ENCODE results near the gene OGFOD2.

Gene OGFOD2

DNA sequence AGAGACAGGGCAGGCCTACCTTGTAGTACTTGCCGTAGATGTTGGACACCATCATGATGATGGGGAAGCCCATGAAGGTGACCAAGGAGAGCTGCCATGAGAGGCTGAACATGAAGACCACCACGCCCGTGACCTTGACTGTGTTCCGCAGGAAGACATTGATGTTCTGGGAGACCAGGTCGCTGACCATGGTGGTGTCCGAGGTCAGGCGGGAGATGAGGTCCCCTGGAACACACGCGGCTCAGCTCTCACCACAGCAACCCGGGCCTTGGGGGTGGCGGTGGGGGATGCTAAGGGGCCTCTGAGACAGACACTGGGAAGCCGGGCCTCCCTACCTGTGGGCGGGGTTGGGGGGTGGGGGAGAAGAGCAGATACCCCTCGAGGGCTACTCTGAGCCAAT is 26.4 kb upstream of the OGFOD2 start:
- Histone ChIP-seq H3K36me3 (ENCODE audit: control insufficient read depth, insufficient read depth, low read length) (no peaks in the 10 kb centered on the region), H3K27me3 (replicated peaks; ENCODE audit: control insufficient read depth, insufficient read depth, low read length) (no peaks in the 10 kb centered on the region), H3K4me3 (replicated peaks; ENCODE audit: low read depth, low read length) (no peak overlapping the region)
- no peak for TF ChIP-seq CTCF (IDR thresholded peaks at IDR 0.05; ENCODE audit: insufficient read depth, low read length, poor library complexity, severe bottlenecking)
- no peak for DNase-seq (ENCODE audit: extremely low read depth, insufficient read length)

DNA sequence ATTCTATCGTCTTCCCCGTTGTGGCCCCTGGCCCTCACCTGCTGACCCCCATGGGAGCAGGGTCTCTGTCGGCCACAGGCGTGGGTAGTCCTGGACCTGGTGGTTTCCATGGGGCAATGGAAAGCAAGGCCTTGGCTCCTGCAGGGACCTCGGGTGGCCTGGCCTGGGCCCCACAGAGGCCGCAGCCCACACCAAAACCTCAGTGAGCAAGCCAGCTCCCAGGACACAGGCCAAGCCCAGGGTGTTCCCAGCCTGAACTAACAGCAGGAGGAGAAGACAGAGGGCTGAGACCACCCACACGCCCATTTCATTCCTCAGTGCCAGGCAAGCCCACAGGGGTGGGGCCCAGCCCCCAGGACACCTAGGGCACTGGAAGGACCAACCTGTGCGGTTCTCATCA is 25.6 kb upstream of the OGFOD2 start:
- Histone ChIP-seq H3K4me3 (replicated peaks; ENCODE audit: low read depth, low read length) (no peak overlapping the region), H3K36me3 (ENCODE audit: control insufficient read depth, insufficient read depth, low read length) (no peaks in the 10 kb centered on the region), H3K27me3 (replicated peaks; ENCODE audit: control insufficient read depth, insufficient read depth, low read length) (no peaks in the 10 kb centered on the region)
- DNase-seq (ENCODE audit: extremely low read depth, insufficient read length): no peak
- TF ChIP-seq CTCF (IDR thresholded peaks at IDR 0.05; ENCODE audit: insufficient read depth, low read length, poor library complexity, severe bottlenecking): no peak

- no peaks in the 10 kb centered on the region for H3K27me3 ChIP-seq (replicated peaks; ENCODE audit: control insufficient read depth, insufficient read depth, low read length)
- no peak for DNase-seq (ENCODE audit: extremely low read depth, insufficient read length)
- H3K36me3 ChIP-seq (ENCODE audit: control insufficient read depth, insufficient read depth, low read length): no peaks in the 10 kb centered on the region
- H3K4me3 ChIP-seq (replicated peaks; ENCODE audit: low read depth, low read length): no peak overlapping the region
- TF ChIP-seq CTCF (IDR thresholded peaks at IDR 0.05; ENCODE audit: insufficient read depth, low read length, poor library complexity, severe bottlenecking): no peak
Measured at GRCh38 chr12:122949816-122950675, 25.0 kb upstream of the OGFOD2 start.

- Histone ChIP-seq H3K27me3 (replicated peaks; ENCODE audit: control insufficient read depth, insufficient read depth, low read length) (no peaks in the 10 kb centered on the region), H3K36me3 (ENCODE audit: control insufficient read depth, insufficient read depth, low read length) (no peaks in the 10 kb centered on the region), H3K4me3 (replicated peaks; ENCODE audit: low read depth, low read length) (no peak overlapping the region)
- TF ChIP-seq CTCF (IDR thresholded peaks at IDR 0.05; ENCODE audit: insufficient read depth, low read length, poor library complexity, severe bottlenecking): no peak
- no peak for DNase-seq (ENCODE audit: extremely low read depth, insufficient read length)
Measured at GRCh38 chr12:122951406-122951805, 23.6 kb upstream of the OGFOD2 start.

DNA sequence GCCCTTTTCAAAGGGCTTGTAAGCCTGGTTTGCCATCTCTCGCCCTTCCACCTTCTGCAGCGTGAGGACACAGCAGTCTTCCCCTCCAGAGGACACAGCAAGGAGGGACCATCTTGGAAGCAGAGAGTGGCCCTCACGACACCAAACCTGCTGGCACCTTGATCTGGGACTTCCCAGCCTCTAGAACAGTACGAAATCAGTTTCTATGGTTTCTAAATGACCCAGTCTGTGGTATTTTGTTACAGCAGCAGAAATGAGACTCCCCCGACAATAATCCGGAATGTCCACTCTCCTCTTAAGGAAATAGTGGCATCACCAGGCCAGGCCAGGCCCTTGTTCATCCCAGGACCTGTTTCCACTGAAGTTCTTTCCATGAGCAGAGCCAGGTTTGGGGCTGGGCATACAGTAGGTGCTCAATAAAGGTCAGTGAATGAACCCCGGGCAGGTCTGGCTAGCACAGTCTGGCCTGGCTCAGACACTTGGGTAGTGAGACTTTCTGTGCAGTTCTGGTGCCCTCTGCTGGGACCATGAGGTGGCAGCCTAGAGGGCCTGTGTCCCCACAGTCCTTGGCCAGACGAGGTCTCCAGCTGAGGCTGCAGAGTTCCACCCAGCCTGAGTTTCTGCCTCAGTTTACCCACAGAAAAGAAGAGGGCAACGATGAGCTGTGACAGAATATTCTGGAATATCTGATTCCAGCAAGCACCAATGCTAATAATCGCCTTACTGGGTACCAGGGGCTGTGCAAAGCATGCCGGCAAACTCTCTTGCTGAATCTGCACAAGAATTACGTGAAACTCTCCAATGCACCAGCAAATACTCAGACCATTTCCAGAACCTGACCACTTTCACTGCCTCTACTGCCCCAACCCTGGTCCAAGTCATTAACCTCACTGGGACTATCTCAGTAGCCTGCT is 22.8 kb upstream of the OGFOD2 start:
- no peak for DNase-seq (ENCODE audit: extremely low read depth, insufficient read length)
- H3K27me3 ChIP-seq (replicated peaks; ENCODE audit: control insufficient read depth, insufficient read depth, low read length): no peaks in the 10 kb centered on the region
- H3K36me3 ChIP-seq (ENCODE audit: control insufficient read depth, insufficient read depth, low read length): no peaks in the 10 kb centered on the region
- no peak overlapping the region for H3K4me3 ChIP-seq (replicated peaks; ENCODE audit: low read depth, low read length)
- TF ChIP-seq CTCF (IDR thresholded peaks at IDR 0.05; ENCODE audit: insufficient read depth, low read length, poor library complexity, severe bottlenecking): peak; percentile 91

All from GM06990 (cell line).